Stimulated activated CD8-positive, alpha-beta memory T cell treated with anti-CD3 and anti-CD28 coated beads, Interleukin-7, amount 100 ng/mL, for 48 hours (primary cell): Measurements from ENCODE around the gene CHRNB1.
A peak's percentile ranks its signal among the peaks of the same experiment; 100 is the strongest.
"Not testable (repeated sequence)": the region's sequence is repeated elsewhere in the genome, so short reads cannot be mapped to it uniquely, and the experiment has no call there.

Experiments used
- DNase-seq, 2 donors: peaks; one replicate each; pipeline ENCODE4 v3.0.0-alpha.2; 2020; ENCODE audit warnings: low read depth in 1 of 2; ENCODE audit errors: extremely low read depth in 1 of 2

Gene CHRNB1

DNA sequence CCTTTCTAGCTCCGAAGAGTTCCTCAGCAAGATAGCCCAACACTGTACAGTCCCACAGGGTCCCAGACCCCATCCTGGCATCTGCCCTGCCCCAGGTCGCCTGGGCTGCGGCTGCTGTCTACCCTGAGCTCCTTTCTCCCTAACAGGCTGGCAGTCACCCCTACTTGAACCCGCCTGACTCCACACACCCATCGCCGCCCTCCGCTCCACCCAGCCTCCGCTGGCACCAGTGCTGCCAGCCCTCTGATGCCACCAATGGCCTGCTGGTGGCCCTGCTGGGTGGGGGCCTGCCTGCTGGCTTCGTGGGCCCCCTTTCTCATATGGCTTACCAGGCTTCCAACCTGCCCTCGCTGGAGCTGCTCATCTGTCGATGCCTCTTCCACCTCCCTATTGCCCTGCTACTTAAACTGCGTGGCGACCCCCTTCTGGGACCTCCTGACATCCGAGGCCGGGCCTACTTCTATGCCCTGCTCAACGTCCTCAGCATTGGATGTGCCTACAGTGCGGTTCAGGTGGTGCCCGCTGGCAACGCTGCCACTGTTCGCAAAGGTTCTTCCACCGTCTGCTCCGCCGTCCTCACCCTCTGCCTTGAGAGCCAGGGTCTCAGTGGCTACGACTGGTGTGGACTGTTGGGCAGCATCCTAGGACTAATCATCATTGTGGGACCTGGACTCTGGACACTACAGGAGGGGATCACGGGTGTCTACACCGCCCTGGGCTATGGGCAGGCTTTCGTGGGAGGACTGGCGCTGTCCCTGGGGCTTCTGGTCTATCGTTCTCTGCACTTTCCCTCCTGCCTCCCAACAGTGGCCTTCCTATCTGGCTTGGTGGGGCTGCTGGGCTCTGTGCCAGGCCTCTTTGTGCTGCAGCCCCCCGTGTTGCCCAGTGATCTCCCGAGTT is 37.2 kb downstream of the CHRNB1 start:
- not testable (repeated sequence) for DNase-seq

GRCh38 chr17:7482742-7483088 is 37.9 kb downstream of the CHRNB1 start:
- DNase-seq, result not testable (repeated sequence)

DNA sequence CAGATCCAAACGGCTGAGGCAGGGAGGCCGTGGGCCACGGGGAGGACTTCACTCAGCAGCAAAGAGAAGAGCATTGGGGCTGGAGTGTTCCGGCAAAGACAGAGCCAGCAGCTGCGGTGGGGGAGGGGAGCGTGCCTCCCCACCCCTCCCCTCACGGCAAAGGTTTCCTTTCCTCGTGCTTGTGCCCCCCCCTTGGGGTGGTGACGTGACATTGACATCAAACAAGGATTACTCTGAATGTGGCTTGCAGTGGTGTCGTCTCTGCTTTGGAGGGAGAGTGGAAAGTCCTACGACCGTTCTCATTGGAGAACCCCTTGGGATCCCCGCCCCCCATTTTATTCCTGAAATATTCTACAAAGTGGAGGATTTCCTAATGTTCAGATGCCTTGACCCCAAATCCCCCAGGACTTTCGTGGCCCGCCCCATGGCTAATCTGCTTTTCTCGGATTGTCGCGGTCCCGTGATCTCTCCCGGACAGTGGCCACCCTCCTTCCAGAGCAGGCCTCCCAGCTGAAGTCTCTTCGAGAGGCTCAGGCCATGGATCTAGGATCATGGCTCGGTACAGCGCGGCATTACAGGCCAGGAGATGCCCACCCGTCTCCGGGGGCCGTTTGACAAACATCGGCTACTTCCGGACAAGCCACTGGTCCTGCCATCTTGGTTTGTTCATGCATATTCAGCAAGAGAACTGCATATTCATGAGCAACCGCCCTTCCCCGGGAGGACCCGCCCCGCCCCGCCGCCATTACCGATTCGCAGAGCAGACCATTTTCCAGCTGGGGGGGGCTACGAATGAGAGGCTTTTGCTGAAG is 38.6 kb downstream of the CHRNB1 start:
- DNase-seq, result peak; percentile 83 to 84

GRCh38 chr17:7484067-7484918 is 39.4 kb downstream of the CHRNB1 start, which contains the start of gene POLR2A:
Gene POLR2A (plus strand): TSS chr17:7484366.
- DNase-seq, result peak; percentile 92 to 93

DNA sequence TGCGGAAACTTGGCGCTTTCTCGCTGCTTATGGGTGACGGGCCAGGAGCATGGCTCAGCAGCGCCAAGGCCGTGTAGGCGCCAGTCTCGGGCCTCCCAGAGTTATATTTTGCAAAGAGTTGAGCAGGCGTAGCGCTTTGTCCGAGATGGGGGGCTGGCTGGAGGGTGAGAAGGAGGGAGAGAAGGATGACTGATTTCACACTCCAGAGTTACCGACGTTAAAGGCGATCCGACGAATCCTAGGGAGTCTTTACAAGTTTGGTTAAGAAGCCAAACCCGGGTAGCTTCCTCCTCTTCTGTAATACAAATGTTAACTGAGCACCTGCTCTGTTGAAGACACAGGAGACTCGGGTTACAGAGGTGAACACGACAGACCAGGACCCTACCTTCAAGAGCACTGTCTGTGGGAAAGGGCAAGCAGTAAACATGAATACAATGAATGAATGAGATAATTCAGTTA is 40.1 kb downstream of the CHRNB1 start:
- DNase-seq, result no peak

- DNase-seq, result no peak
Measured at GRCh38 chr17:7486181-7486580, 41.3 kb downstream of the CHRNB1 start.

GRCh38 chr17:7490144-7490543 is 45.3 kb downstream of the CHRNB1 start:
- no peak for DNase-seq

- no peak for DNase-seq
Measured at GRCh38 chr17:7491583-7491982, 46.7 kb downstream of the CHRNB1 start.

DNA sequence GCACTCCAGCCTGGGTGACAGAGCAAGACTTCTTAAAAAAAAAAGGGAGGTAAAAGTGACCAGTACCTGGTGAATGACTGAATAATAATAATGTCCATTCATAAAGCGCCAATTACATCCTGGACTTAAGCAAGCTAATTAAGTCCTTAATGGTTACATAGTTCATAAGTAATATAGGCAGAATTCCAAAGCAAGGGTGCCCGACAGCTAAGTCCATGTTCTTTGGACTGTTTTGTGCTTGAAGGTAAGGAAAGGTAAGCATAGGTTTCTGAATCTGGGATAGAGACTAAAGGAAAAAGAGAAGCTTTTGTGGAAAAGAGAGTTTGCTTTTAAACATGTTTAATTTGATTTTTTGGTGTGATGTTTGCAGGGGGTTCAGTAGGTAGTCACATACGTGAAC is 49.1 kb downstream of the CHRNB1 start:
- DNase-seq, result no peak

DNA sequence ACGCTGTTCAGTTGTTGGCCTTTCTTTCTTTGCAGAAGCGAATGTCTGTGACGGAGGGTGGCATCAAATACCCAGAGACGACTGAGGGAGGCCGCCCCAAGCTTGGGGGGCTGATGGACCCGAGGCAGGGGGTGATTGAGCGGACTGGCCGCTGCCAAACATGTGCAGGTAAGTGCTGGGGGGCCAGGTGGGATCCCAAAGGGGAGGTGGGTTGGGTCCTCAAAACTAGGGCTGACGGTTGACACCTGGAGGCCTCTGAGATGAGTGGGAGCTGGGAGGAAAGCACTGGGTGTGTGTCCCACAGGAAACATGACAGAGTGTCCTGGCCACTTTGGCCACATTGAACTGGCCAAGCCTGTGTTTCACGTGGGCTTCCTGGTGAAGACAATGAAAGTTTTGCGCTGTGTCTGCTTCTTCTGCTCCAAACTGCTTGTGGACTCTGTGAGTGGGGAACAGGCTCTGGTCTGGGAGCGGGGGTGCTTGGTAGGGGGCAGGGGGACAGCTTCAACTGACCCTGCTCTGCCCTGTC is 51.1 kb downstream of the CHRNB1 start:
- no peak for DNase-seq

- no peak for DNase-seq
Measured at GRCh38 chr17:7496470-7497183, 51.8 kb downstream of the CHRNB1 start.

DNA sequence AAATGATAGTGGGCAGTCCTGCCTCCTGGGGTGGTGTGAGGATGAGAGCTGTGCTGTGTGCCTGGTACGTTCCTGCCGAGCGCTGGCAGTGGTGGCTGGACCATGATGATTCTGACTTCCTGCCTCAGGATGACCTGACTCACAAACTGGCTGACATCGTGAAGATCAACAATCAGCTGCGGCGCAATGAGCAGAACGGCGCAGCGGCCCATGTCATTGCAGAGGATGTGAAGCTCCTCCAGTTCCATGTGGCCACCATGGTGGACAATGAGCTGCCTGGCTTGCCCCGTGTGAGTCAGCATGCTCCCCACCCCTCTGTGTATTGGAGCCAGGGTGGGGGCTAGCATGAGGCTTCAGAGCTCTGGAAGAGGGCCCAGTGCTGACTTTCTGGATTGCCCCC is 52.4 kb downstream of the CHRNB1 start:
- no peak for DNase-seq

DNA sequence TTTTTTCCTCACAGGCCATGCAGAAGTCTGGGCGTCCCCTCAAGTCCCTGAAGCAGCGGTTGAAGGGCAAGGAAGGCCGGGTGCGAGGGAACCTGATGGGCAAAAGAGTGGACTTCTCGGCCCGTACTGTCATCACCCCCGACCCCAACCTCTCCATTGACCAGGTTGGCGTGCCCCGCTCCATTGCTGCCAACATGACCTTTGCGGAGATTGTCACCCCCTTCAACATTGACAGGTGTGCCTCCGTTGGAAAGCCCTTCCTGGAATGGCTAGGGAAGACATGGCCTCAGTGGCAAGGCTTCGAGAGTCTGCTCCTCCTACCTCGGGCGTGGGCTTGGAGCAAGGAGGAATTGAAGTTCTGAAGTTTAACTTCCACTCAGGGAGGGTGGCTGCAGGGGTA is 52.8 kb downstream of the CHRNB1 start:
- DNase-seq, result no peak

GRCh38 chr17:7499161-7499560 is 54.3 kb downstream of the CHRNB1 start:
- DNase-seq, result no peak

DNA sequence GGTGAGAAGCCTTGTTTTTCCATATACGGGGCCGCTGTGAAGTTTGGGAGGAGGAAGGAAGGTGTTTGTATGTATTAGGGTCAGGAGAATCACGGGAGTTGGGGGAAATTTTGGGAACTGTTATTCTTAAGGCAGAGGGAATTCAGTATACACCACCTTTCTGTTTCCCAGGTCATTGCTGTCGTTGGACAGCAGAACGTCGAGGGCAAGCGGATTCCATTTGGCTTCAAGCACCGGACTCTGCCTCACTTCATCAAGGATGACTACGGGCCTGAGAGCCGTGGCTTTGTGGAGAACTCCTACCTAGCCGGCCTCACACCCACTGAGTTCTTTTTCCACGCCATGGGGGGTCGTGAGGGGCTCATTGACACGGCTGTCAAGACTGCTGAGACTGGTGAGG is 56.9 kb downstream of the CHRNB1 start:
- DNase-seq, result no peak

- DNase-seq, result no peak
Measured at GRCh38 chr17:7502171-7502847, 57.4 kb downstream of the CHRNB1 start.

DNA sequence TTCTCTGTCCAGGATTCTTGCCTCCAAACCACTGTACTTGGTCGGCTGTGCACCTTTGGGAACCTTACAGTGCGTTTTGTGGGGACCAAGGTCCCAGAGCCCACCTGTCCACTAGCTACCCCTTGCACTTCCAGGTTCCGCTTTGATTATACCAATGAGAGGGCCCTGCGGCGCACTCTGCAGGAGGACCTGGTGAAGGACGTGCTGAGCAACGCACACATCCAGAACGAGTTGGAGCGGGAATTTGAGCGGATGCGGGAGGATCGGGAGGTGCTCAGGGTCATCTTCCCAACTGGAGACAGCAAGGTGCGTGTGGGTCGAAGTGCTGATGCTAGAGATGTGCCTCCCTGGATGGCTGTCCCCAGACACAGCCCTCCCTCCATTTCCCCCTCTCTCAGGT is 58.1 kb downstream of the CHRNB1 start:
- no peak for DNase-seq

GRCh38 chr17:7503521-7503920 is 58.7 kb downstream of the CHRNB1 start:
- no peak for DNase-seq
